Stimulated activated CD4-positive, alpha-beta T cell treated with anti-CD3 and anti-CD28 coated beads, Interleukin-12 subunit alpha, Interleukin-12 subunit beta, amount 100 ng/mL, for 4 hours (primary cell): ENCODE measurements around the gene BCL11B.
"Not testable (repeated sequence)": the region's sequence is repeated elsewhere in the genome, so short reads cannot be mapped to it uniquely, and the experiment has no call there.

Experiments
- DNase-seq: peaks from one replicate; pipeline ENCODE4 v3.0.0-alpha.2; 2020

The BCL11B gene

DNA sequence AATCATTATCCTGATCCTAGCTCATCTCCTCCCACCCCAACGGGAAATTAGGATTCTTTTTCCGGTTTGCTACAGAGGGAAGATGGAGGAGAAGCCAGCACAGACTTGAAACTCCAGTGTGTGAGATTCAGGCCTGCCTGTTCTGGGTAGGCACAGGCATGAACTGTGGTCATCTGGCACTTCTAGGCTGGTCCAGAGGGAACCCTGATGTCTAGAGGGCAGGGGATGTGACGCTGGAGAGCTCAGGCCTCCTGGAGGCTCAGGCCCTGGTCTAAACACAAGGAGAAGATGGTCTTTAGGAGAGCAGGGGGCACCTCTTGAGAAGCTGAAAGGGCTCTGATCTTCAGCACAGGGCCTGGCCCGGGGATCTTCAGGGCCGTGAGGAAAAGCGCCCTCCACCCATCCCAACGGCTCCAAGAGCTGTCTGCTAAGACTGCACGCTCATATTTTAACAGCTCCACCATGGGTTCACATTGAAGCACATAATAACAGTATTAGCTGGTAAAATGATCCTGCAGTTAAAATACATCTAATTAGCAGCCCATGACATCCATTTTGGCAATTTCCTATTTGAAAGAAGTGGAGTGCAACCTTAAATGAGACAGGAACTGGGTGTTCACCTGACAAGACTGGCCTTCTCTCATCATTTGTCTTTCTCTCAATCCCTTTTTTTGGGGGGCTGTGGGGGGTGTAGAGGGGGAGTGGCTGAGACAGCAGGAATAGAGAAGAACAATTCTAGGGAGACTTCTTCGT lies 35.4 kb downstream of the BCL11B start:
- no peak for DNase-seq

DNA sequence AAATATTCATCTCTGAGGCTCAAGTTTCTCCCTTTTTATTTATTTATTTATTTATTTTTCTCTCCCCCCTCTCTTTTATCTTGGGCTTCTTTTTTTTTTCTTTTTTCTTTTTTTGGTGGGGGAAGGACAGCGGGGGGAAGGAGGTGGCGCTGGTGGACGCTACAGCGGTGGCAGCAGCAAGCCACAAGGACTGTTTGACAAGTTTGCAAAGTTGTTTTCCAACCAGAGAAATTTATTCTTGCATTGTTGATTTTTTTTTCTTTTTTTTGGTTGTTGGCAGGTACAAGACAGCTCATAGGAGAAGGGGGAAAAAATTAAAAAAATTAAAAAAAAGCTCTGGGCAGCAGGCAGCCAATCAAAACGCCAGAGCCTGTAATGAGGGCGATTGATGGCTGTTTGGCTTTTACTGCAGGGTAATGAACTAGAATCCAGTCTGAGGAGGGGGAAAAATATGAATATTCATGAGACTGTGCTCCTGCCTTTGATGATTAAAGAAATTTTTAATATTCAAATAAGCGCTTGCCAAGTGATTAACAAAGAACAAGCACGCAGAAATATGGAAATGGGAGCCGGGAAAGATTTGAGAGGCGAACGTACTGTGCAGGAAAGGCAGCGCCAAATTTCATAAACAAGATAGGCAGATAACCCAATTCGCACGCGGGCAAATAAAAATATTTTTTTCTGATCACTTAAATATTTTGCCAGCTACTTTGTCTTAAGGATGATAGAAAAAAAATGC lies 36.2 kb downstream of the BCL11B start:
- no peak for DNase-seq

DNA sequence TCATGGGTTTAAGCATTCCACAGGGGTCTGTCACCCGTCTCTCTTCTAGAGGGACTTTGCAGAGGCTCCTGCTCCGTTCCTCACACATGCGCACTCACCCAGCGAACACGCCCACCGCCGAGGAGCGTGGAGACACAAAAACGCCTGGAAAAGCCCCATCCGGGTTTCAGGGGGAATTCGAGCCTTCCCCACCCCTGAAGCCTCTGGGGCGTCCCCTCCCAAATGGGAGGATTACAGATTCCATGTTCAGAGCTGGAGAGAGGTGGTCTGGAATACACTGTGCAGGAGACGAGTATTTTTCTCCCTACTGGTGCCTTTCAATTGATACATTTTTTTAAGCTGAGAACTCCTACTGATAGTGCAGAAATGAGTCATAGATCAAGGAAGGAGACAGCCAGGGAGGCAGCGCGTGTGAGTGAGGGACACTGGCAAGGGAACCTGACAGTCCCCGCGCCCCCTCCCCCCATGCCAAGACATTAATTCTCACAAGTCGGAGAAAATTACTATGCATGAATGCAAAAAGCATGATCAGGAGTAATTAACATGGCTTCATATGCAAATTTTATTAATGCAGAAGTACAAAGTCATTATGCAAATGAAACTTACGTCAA lies 36.9 kb downstream of the BCL11B start:
- peak; percentile 77 for DNase-seq

DNA sequence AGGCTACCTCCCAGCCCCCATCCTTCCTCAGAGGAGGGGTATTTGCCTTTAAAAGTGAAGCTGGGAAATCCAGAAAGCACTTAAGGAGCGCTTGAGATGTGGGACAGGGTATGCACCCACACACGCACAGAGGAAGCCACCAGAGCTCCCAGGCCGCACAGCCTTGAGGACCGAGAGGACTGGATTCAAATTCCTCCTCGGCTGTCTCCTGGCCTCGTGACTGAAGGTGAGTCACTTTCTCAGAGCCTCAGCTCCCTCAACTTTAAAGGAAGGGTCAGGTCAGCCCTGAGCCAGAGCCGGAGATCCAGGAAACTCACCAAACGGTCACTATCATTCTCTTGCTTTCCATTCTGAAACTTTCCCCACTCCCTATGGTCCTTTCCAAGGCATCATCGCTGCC lies 37.6 kb downstream of the BCL11B start:
- no peak for DNase-seq

DNA sequence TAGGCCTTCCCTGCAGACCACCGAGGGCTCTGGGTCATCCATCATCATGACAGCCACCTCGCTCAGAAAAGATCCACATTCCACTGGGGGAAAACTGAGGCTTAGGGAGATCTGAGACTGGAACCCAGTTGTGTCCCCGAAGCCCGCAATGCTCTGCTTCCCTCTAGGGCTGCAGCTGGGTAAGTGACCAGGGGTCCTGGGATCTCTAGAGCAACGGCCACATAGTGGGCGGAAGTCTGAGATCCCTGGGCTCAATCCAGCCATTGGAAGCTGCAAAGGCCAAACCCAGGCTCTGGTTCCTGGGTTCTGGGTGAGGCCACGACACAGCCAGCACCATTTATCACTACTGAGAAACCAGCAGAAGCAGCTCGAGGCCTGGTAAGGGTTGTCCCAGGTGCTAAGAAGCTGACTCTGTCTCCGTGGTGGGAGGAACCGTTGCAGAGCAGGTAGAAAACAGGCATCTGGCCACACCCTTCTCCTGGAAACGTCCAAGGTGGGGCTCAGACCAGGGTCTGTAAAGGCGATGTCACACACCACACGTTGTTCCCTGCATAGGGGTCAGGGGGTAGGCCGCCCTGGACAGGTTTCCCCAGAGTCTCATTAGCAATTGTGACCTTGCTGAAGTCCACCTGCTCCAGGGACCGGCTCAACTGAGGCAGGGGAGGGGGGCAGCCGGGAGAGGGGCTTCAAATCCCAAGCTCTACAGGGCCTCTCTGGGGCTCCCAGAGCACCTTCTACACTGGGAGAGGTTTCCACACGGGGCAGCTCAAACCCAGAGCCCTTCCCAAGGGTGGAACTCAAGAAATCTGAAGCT lies 38.6 kb downstream of the BCL11B start:
- no peak for DNase-seq

DNA sequence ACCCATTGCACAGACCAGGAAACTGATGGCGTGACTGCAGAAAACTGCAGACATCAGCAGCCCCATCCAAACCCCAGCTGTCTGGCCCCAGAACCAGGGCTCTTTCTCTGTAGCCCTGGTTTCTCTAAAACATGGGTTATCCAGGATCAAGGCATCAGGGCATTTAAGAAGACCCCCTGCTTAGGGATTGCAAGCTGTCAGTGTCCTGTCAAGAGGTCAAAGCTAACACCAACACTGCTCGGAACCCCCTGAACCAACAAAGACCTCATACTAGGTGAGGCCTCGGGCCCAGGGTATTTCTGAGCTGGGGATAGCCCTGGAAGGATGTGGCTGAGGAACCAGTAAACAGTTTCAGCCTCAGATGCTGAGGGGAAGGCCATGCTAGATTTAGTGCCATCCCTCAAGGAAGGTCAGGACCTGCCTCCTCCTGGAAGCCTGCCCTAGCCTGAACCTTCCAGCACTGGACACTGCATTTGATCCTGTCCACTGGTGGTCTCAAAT lies 39.2 kb downstream of the BCL11B start:
- DNase-seq = no peak

DNA sequence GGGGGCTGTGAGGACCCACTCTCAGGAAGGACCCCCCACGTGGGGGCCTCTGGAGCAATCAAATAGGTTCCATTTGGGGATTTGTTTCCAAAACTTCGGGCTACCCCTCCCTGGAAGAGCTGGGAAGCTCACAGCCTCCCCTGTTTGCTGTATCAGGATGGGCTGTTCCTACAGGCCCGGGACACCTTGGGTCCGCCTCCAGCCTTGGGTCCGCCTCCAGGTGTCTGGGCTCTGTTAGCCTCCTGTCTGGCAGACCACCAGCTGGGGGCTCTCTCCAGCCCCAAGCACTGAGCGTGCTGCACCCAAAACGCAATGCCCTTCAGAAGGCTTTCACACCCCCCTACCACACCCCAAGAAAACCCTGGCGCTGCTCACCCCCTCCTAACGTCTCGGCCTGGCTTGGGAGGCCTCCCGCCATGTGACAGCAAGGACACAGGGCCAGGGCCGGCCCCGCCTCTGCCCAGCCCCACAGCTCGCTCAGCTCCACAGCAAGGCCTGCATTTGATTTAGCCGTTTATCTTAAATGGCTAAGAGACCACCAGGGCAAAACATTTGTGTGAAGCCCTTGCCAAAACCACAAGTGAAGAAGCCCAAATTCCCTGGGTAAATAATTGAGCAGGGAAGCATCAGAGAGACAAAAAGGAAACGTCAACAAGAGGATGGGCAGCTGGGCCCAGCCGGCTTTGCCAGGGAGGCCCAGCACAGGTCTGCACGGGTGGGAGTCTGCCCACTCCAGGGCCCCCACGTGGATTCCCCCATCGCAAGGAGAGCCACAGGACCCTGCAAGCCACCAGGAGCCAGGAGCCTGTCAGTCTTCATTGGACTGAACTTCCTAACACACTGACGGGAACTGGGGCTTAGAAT lies 39.9 kb downstream of the BCL11B start:
- no peak for DNase-seq

DNA sequence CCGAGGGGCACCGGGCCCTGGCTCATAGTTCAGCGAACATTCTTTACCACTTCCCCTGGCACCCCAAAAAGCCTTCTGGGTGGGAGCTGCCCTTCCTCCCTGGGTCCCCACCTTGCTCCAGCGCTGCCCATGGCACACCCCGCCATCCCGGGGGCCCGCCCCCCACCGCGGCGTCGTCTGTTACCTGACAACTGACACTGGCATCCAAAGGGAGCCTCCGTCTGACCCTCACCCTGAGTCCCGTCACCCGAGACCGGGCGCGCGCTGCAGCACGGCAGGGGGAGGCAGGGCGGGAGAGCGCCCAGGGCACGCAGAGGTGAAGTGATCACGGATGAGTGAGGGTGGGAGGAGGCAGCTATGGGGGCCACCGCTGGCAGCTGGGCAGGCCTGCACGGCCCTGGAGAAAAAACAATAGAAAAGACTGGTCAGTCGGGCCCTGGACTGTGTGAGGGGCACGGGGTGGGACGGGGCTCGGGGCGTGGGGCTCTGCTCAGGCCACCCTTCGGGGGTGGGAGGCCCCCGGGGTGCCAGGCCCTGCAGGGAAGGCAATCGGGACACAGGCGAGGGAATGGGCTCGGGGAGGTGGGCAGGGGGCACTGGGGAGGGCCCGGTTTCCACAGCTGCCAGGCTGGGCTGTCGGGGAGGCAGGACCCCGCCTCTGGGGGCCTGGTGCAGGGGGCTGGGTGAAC lies 40.7 kb downstream of the BCL11B start:
- no peak for DNase-seq

DNA sequence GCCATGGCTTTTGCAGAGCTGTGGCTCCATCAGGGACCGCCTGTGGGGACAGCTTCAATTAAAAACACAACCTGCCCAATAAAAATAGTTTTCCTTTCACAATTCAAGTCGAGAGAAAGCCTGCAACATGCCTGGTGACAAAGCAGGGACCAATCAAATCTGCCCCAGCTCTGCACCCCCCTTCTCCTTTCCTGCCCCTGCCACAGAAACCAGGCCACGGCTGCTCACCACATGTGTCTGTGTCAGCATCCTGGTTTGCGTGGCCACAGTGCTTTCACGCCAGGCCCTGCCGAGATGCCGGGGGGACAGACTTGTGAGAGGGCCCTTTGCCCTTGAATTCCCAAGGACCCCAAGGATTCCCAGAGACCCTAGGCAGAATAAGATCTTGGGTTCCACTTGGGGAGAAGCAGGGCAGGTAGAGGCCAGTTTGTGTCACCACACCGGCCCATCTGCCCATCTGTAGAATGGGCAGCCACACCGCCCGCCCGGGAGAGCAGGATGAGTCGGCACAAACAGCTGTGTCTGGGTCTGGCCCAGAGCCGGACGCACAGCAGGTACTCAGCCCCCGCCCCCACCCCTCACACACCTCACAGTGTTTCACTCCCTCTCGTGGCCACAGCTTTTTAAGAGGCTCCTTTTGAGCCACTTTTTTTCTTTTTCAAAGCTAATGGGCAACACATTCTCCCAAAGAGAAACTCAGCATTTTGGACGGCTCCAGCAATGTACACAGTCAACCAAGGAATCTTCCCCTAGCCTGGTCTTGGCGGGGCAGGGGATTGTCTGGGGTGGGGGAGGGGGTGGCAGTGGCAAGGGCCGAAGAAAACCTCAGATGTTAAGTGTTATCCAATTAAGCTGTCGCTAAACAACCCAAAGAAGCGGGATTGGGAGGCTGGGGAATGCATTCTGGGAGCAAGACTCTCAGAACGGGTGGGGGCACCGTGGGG lies 41.5 kb downstream of the BCL11B start:
- peak; percentile 72 for DNase-seq

DNA sequence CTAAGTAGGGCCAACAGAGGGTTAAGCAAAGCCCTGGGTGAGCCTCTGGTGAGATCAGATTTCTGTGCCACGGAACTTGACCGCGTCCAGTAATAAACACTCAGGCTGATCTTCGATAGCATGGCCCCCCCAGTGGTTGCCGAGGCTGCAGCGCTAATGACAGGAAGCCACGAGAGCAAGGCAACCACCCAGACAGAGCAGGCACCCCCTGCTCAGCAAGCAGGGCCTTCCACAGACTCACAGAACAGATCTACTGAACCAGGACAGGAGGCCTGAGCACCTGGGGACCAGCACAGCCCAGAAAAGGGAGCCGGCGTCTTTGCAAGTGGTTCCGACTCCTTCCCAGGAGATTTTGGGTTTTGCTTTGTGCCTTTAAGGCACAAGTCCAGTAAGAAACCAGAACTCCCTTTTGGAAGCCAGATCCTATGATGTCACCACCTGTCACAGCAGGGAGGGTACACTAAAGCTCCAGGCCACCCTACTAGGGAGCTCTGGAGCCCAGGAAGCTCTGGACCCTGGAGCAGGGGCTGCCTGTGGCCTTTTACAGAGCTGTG lies 42.3 kb downstream of the BCL11B start:
- DNase-seq = no peak

DNA sequence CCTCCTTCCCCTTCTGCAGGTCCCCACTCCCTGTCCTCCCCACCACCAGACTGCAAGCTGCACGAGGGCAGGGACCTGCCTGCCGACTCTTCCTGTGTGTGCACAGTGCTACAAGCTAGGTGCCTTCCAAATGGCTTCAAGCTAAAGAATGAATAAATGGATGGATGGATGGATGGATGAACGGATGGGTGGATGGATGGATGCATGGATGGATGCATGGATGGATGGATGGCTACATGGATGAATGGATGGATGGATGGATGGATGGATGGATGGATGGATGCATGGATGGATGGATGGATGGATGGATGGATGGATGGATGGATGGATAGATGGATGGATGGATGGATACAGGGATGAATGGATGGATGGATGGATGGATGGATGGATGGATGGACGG lies 43.2 kb downstream of the BCL11B start:
- DNase-seq = not testable (repeated sequence)

DNA sequence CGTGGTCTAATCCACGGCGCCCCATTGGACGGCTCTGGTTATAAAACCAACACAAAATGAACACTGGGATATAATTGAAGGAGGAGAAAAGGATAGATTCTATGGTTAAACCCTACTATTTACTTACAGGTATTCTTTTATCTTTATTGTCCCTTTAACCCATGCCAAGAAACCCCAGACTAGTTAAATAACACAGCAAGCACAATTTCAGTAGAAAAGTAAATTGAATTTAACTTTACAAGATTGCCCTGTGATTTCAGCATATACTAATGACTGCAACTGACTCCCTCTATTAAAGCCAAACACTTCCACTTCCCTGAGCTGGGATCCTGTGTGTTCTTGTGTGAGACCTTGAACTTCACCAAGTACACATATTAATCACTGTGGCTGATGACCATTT lies 45.3 kb downstream of the BCL11B start:
- DNase-seq = no peak

DNA sequence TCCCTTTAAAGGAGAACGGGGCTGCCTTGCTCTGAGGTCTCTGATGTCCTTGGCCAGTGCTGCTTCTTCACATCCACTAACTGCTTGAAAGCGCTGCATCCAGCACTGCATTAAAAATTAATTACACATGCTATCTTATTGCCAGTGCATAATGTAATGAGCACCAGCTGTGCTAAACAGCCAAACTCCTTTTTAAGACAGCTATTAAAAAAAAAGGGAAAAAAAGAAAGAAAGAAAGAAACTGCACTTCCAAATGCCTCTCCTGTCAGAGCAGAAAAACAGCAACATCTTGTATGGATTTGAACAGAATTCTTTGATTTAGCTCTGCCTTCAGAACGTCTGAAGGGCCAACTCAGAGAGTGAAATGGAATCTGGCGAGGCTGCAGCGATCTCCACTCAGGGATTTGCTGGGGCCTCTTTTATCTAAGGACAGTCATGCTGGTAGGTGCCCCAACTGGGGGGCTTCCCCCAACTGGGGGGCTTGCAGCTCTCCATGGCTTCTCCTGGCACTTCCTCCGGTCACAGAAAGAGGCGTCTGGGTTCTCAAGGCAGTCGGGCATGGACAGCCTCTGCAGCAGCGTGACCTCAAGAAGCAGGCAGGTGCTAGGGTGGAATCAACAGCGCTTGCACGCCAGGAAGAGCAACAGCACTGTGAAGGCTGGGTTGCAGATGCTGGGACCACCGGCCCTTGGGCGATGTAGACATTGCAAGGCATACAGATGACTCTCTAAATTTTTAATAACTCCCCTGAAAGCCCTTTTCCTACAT lies 46.4 kb downstream of the BCL11B start:
- DNase-seq = no peak

DNA sequence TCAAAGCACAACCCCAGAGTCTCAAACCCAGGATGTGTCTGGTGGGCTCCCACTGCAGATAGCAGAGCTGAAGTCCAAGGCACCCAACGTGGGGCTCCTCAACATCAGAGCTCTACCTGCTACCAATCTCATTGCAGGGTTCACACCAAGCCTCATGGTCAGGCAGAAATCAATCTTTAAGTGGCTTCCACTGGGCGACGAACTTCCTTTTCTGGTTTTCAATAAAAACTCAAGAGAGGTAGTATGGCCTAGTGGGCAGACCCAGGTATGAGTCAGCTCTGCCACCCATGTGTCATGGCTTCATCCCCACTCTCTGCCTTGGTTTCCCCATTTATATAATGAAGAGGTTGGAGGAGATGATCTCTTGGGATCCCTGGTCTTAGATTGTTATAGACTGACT lies 47.0 kb downstream of the BCL11B start:
- DNase-seq = no peak

DNA sequence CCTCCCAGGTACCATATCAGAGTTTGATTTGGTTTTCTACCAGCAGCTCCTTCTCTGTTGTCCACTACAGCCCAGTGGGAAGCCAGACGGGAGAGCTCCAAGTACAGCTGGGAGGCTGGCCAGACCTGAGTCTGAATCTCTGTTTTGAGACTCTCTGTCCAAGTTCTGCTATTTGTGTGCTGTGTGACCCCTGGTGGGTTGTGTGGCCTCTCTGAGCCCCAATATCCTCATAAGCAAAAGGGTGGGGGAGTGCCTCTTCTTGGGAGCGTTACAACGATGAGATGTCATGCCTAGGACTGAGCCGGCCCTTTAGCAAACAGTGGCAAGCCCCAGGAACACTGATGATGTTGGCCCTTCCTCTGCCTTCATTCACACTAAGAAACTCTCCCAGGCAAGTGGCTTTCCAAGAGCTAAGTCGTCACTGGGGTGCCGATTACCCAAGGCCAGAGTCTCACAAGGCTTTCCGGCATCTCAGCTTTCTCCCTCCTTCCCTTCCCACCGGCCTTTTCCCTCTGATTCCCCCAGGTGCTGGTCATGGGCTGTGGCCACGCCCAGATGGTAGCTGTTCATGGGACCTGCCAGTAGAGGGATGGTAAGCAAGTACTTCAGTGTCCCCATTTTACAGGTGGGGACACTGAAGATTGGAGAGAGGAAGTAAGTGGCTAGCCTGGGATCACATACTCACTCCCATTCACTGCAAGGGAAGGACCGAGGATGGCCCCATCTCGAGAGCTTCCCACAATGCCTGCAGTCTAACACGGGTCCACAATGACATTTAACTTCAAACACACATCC lies 47.7 kb downstream of the BCL11B start:
- DNase-seq = no peak

DNA sequence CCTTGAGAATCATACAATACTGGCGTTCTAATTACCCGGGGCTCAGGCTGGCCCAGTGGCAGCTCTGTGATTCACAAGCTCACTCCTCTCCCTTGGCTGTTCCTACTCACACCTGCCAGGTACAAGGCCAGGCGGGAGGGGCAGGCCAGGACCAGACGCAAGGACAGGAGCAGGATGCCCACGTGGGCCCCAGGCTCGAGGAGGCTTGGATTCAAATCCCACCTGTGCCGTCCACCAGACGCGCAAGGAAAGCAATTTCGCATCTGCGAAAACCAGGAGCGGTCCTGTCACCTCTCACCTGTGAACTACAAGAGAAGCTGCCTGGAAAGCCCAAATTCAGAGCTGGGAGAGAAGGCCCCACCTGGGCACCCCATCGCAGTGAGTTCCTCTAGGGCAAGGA lies 50.6 kb downstream of the BCL11B start:
- DNase-seq = no peak

DNA sequence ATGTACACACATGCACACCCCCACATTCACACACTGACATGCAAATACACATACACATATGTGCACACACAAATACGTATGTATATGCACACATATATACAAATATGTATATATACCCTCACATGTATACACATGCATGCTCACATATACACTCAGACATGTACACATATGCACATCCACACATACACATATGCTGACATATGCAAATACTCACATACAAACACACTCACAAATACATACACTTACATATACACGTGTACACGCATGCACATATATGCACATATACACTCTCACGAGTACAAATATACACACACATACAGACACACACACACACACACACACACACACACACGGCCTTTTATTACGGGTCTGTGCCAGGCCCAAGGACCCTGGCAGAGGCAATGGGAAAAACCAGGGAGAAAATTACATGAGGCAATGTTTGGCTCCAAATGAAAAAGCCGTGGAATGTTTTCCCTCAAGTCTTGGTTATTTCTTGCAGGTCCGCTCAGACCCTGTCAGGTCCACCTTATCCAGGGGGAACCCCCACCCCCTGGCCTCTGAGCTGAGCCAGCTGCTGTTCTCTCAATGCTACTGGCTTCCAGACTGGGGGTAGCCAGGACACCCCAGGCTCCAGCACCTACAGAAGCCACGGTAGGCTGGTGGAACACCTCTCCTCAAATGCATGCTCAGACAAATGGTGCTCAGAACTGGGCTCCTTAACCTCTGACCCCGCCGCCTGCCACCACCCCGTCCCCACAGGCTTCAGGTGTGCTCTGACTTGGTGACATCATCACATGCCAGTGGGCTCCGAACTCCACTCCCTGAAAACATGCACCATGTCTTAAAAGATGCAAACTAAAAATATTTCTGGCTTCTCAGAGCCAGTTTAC lies 54.7 kb downstream of the BCL11B start:
- no peak for DNase-seq
